ENCODE results near the gene ARHGAP23. TPM values are rescaled to one million over a fixed set of nuclear protein-coding genes. Genes with fewer than 3 reads are reported as not detected.

The ARHGAP23 gene
- total and polyA plus RNA-seq, 4 experiments from 2014 or later, result 0.04 to 0.23 TPM; not detected in 2

DNA sequence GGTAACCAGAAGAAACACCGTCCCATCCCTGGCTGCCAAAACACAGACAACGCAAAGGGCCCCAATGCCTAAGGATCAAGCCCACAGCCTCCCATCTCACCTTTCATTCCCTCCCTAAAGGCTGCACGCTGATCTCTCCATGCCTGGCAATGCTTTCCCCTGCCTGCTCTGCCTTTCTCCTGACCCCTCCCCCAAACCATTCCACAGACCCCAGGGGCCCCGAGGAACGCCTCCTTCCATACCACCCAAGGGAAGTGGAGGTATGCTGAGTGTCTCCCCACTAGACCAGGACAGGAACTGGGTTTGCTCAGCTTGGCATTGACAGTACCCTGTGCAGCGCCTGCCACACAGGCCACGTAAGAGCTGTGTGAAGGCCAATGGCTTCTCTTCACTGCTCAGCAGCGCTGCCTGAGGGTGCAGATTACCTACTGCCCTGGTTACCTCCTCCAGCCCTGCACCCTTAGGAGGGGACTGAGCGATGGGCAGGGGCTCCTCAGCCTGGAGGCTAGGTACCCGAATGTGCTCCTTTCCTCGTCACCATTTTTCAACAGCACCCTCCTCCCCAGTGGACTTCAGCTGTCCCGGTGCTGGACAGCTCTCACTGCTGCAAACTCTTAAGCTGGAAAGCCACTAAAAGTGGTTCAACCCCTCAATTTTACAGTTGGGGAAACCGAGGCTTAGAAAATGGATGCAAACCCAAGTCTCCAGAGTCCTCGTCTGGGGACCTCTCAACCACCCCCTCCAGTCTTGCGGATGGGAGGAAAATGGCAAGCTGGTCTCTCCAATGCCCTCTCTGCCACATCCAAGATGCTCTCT, 132.4 kb downstream of the ARHGAP23 start:
- peak in 3 of 5 donors; percentile 24 to 34 (median 32) for DNase-seq
- Mint-ChIP-seq H3K36me3 (peaks cover 0 to 3% of the 10 kb centered on the region in 2 donors), H3K9me3 (peaks cover 0 to 7% (median 0%) of the 10 kb centered on the region in 8 donors), H3K4me1 (peaks cover 8 to 48% (median 27%) of the 10 kb centered on the region in 4 donors), H3K4me3 (peak overlapping the region in 7 of 8 donors; percentile 34 to 91 (median 55)), H3K27me3 (peaks cover 22 to 30% of the 10 kb centered on the region in 2 donors), H3K27ac (peak overlapping the region in 2 of 7 donors; percentile 30 to 53)
- Histone ChIP-seq H3K27me3 (ENCODE audit: insufficient read depth, low read length) (peaks cover 41% of the 10 kb centered on the region), H3K4me3 (ENCODE audit: low read length in 2 of 2) (no peak overlapping the region), H3K27ac (ENCODE audit: low read depth, low read length) (no peak overlapping the region), H3K36me3 (ENCODE audit: insufficient read depth, low read length) (no peaks in the 10 kb centered on the region), H3K4me1 (ENCODE audit: insufficient read depth, low read length) (peaks cover 41% of the 10 kb centered on the region), H3K9me3 (ENCODE audit: control insufficient read depth in 1 of 2, low read length in 2 of 2) (no peaks in the 10 kb centered on the region)
- intact Hi-C loops (cut with micrococcal nuclease), result no loop called here
- CTCF ChIA-PET (ENCODE audit: partially characterized antibody), result interaction anchor here (4.2 to 4.7 kb wide), 2 partner anchors 24 to 106 kb away, joined by 121 to 144 read pairs; no protein-coding TSS in a partner anchor
- POLR2A ChIA-PET (ENCODE audit: partially characterized antibody), result interaction anchor here (1.4 to 3.3 kb wide), 2 partner anchors 30 to 168 kb away, joined by 5 to 11 read pairs; no protein-coding TSS in a partner anchor

DNA sequence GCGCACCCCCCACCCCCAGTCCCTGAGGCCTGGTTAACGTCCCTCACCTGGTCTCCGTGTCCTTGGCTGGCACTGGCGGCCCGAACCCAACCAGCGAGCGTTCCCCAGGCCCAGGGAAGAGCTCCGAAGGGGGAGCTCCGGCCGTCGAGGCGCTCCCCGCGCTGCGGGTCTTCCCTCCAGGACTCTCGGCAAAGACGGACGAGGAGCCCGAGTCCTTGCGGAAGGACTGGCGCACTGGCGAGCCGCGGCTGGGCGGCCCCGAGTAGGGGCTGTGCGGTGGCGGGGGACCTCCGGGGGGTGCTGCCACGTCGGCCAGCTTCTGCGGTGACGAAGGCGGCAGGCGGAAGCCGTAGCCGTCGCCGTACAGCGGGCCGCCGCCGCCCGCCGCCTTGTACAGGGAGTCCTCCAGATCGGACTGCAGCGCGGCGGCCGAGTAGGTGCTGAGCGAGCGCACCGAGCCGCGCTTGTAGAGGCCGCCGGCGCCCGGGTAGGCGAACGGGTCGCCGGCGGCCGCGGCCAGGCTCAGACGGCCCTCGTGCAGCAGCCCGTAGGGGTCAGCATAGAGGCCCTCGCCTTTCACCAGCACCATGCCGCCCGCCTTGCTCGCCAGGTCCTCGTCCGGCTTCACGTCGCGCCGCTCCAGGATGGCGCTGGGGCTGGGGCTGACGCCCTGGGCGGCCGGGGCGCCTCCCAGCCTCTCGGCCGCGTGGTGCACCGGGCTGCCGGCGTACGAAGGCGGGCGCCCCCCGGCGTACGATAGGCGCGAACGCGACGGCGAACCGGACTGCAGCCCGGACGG, 133.4 kb downstream of the ARHGAP23 start:
- POLR2A ChIA-PET (ENCODE audit: partially characterized antibody), result no interaction called here
- H3K4me1 ChIP-seq (ENCODE audit: insufficient read depth, low read length), result peaks cover 41% of the 10 kb centered on the region

More for the DNA sequence above, 133.4 kb downstream of the ARHGAP23 start:
- no peaks in the 10 kb centered on the region for H3K36me3 ChIP-seq (ENCODE audit: insufficient read depth, low read length)
- H3K4me3 ChIP-seq (ENCODE audit: low read length in 2 of 2), result no peak overlapping the region
- Mint-ChIP-seq H3K9me3 (peaks cover 0 to 7% (median 0%) of the 10 kb centered on the region in 8 donors), H3K36me3 (peaks cover 0 to 3% of the 10 kb centered on the region in 2 donors), H3K4me1 (peaks cover 8 to 48% (median 27%) of the 10 kb centered on the region in 4 donors), H3K27ac (peak overlapping the region in 1 of 7 donors; percentile 30), H3K27me3 (peaks cover 29 to 36% of the 10 kb centered on the region in 2 donors), H3K4me3 (no peak overlapping the region)
- no peaks in the 10 kb centered on the region for H3K9me3 ChIP-seq (ENCODE audit: control insufficient read depth in 1 of 2, low read length in 2 of 2)
- peaks cover 50% of the 10 kb centered on the region for H3K27me3 ChIP-seq (ENCODE audit: insufficient read depth, low read length)
- no peak for DNase-seq
- CTCF ChIA-PET (ENCODE audit: partially characterized antibody), result interaction anchor here (4.7 kb wide), 1 partner anchor 23 kb away, joined by 144 read pairs; no protein-coding TSS in a partner anchor
- H3K27ac ChIP-seq (ENCODE audit: low read depth, low read length), result no peak overlapping the region
- intact Hi-C loops (cut with micrococcal nuclease), result no loop called here

Other genes starting within 250 kb of the ARHGAP23 start
- gene TBC1D3, start 235.9 kb upstream of the ARHGAP23 start, total RNA-seq, result not detected
- gene TBC1D3, start 235.9 kb upstream of the ARHGAP23 start, polyA plus RNA-seq, result not detected
- gene MRPL45, start 131.3 kb upstream of the ARHGAP23 start, total RNA-seq, result 10 to 100 TPM; 17.2 to 17.4 TPM
- 10 to 100 TPM; 25.3 to 29.4 TPM for gene MRPL45, start 131.3 kb upstream of the ARHGAP23 start, polyA plus RNA-seq
- gene GPR179, start 84.5 kb upstream of the ARHGAP23 start, total RNA-seq, result under 1 TPM; 0.12 to 0.19 TPM
- gene GPR179, start 84.5 kb upstream of the ARHGAP23 start, polyA plus RNA-seq, result not detected
- 10 to 100 TPM; 23.1 to 24.7 TPM for gene SOCS7, start 76.6 kb upstream of the ARHGAP23 start, total RNA-seq
- gene SOCS7, start 76.6 kb upstream of the ARHGAP23 start, polyA plus RNA-seq, result 1 to 10 TPM in 1 of 2 donors, under 1 TPM in 1; 0.11 to 1.8 TPM
- gene SRCIN1, start 177.5 kb downstream of the ARHGAP23 start, total RNA-seq, result under 1 TPM; 0.28 to 0.79 TPM
- not detected for gene SRCIN1, start 177.5 kb downstream of the ARHGAP23 start, polyA plus RNA-seq
- under 1 TPM; 0.09 to 0.25 TPM for gene EPOP, start 246.5 kb downstream of the ARHGAP23 start, total RNA-seq
- not detected for gene EPOP, start 246.5 kb downstream of the ARHGAP23 start, polyA plus RNA-seq